ENCODE results near the gene SCMH1. TPM values are rescaled to one million over a fixed set of nuclear protein-coding genes. Genes with fewer than 3 reads are reported as not detected.
"Not testable (repeated sequence)": the region's sequence is repeated elsewhere in the genome, so short reads cannot be mapped to it uniquely, and the experiment has no call there.

SCMH1 gene
- total RNA-seq, 1 donor from 2014 or later: 5.0 TPM

GRCh38 chr1:41149570-41149969 lies 92.5 kb downstream of the SCMH1 start:
- FAIRE-seq (peak; percentile 18), DNase-seq (ENCODE audit: low read depth) (no peak)
- Histone ChIP-seq H3K27me3 (ENCODE audit: control insufficient read depth, insufficient read depth, low read length) (no peaks in the 10 kb centered on the region), H3K4me3 (ENCODE audit: low read depth, low read length) (no peak overlapping the region), H3K36me3 (ENCODE audit: control insufficient read depth, insufficient read depth, low read length) (peaks cover 2% of the 10 kb centered on the region)
- TF ChIP-seq, protein P1, sequence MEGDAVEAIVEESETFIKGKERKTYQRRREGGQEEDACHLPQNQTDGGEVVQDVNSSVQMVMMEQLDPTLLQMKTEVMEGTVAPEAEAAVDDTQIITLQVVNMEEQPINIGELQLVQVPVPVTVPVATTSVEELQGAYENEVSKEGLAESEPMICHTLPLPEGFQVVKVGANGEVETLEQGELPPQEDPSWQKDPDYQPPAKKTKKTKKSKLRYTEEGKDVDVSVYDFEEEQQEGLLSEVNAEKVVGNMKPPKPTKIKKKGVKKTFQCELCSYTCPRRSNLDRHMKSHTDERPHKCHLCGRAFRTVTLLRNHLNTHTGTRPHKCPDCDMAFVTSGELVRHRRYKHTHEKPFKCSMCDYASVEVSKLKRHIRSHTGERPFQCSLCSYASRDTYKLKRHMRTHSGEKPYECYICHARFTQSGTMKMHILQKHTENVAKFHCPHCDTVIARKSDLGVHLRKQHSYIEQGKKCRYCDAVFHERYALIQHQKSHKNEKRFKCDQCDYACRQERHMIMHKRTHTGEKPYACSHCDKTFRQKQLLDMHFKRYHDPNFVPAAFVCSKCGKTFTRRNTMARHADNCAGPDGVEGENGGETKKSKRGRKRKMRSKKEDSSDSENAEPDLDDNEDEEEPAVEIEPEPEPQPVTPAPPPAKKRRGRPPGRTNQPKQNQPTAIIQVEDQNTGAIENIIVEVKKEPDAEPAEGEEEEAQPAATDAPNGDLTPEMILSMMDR (IDR thresholded peaks at IDR 0.05; ENCODE audit: insufficient read depth, low read length, severe bottlenecking): no peak

- Histone ChIP-seq H3K27me3 (ENCODE audit: control insufficient read depth, insufficient read depth, low read length) (no peaks in the 10 kb centered on the region), H3K4me3 (ENCODE audit: low read depth, low read length) (no peak overlapping the region), H3K36me3 (ENCODE audit: control insufficient read depth, insufficient read depth, low read length) (no peaks in the 10 kb centered on the region)
- TF ChIP-seq, protein P1 (IDR thresholded peaks at IDR 0.05; ENCODE audit: insufficient read depth, low read length, severe bottlenecking): no peak
- FAIRE-seq (no peak), DNase-seq (ENCODE audit: low read depth) (no peak)
Measured at GRCh38 chr1:41144285-41144684, 97.8 kb downstream of the SCMH1 start.

DNA sequence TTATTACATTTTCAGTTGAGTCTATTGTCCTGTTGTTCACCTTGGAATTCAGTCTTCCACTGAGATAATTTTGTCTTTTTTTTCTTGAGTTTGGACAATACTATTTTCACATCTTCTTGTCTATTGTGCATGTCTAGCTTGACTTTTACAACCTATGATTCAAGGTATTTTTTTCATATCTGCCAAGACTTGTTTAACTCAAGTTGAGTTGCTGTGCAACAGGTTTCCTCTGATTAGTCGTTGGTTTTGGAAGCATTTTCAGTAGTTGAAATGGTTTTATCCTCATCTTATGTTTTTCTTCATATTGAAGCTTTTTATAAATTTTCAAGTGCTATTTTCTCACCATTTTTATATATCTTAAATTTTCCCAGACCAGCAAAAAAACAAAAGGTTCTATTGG lies 103.6 kb downstream of the SCMH1 start:
- FAIRE-seq (no peak), DNase-seq (ENCODE audit: low read depth) (peak; percentile 64)
- no peak overlapping the region for H3K4me3 ChIP-seq (ENCODE audit: low read depth, low read length)
- H3K27me3 ChIP-seq (ENCODE audit: control insufficient read depth, insufficient read depth, low read length): no peaks in the 10 kb centered on the region
- TF ChIP-seq, protein P1 (IDR thresholded peaks at IDR 0.05; ENCODE audit: insufficient read depth, low read length, severe bottlenecking): no peak
- no peaks in the 10 kb centered on the region for H3K36me3 ChIP-seq (ENCODE audit: control insufficient read depth, insufficient read depth, low read length)

DNA sequence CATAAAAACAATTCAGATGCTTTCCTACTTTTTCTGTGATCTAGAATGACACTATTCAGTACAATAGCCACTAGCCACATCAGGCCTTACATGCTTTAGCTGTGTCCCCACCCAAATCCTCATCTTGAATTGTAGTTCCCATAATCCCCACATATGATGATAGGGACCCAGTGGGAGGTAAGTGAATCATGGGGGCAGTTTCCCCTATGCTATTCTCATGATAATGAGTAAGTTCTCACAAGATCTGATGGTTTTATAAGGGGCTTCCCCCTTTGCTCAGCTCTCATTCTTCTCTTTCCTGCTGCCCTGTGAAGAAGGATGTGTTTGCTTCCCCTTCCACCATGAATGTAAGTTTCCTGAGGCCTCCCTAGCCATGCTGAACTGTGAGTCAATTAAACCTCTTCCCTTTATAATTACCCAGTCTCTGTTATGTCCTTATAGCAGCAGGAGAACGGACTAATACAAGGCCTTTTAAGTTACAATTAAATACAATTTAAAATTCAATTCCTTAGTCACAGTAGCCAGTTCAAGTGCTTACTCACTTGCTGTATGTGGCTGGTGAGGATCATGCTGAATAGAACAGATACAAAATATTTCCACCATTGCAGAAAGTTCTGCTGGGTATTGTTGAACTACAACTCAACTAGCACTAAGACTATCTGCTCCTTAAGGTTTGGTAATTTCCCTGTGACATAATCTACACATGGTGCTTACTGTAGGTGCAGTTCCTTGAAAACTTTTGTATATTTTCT lies 106.7 kb downstream of the SCMH1 start:
- H3K36me3 ChIP-seq (ENCODE audit: control insufficient read depth, insufficient read depth, low read length): no peaks in the 10 kb centered on the region
- DNase-seq (ENCODE audit: low read depth): no peak
- FAIRE-seq: no peak
- no peak overlapping the region for H3K4me3 ChIP-seq (ENCODE audit: low read depth, low read length)
- TF ChIP-seq, protein P1 (IDR thresholded peaks at IDR 0.05; ENCODE audit: insufficient read depth, low read length, severe bottlenecking): no peak
- no peaks in the 10 kb centered on the region for H3K27me3 ChIP-seq (ENCODE audit: control insufficient read depth, insufficient read depth, low read length)

DNA sequence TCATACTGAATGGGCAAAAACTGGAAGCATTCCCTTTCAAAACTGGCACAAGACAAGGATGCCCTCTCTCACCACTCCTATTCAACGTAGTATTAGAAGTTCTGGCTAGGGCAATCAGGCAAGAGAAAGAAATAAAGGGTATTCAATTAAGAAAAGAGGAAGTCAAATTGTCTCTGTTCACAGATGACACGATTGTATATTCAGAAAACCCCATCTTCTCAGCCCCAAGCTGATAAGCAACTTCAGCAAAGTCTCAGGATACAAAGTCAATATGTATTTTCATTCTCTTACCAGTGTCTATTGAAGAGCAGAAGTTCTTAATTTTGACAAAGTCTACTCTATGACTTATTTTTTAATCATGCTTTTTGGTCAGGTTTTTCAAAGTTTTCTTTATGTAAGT lies 107.8 kb downstream of the SCMH1 start:
- not testable (repeated sequence) for H3K36me3 ChIP-seq (ENCODE audit: control insufficient read depth, insufficient read depth, low read length); FAIRE-seq; DNase-seq (ENCODE audit: low read depth); H3K4me3 ChIP-seq (ENCODE audit: low read depth, low read length); H3K27me3 ChIP-seq (ENCODE audit: control insufficient read depth, insufficient read depth, low read length)

DNA sequence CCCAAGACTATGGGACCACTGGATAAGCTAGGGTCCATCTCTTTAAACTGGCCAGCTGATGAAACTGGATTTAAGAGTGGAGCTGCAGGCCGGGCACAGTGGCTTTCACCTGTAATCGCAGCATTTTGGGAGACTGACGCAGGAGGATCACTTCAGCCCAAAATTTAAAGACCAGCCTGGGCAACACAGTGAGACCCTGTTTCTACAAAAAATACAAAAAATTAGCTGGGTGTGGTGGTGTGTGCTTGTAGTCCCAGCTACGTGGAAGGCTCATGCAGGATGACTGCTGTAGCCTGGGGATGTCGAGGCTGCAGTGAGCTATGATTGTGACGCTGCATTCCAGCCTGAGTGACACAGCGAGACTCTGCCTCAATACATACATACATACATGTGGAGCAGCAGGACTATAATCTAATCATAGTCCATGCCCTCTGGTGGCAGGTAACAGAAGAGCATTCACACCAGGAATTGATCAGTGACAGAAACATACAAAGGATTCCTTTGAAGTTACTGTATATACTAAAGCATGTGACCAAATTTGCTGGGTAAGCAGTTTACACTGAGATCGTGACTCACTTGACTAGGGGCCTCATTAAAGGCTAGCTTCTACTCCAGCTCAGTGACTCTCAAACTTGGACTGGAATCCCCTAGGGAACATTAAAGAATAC lies 119.1 kb downstream of the SCMH1 start:
- TF ChIP-seq, protein P1 (IDR thresholded peaks at IDR 0.05; ENCODE audit: insufficient read depth, low read length, severe bottlenecking): peak; percentile 71
- peak; percentile 89 for DNase-seq (ENCODE audit: low read depth)
- Histone ChIP-seq H3K27me3 (ENCODE audit: control insufficient read depth, insufficient read depth, low read length) (no peaks in the 10 kb centered on the region), H3K4me3 (ENCODE audit: low read depth, low read length) (no peak overlapping the region), H3K36me3 (ENCODE audit: control insufficient read depth, insufficient read depth, low read length) (no peaks in the 10 kb centered on the region)
- FAIRE-seq: no peak
